ENCODE data around the gene SLC6A13.
"Not testable (repeated sequence)": the region's sequence is repeated elsewhere in the genome, so short reads cannot be mapped to it uniquely, and the experiment has no call there.

Gene SLC6A13
- total RNA-seq = 0.18 to 0.27 (median 0.19) reads per million in 3 experiments

- DNase-seq = no peak
Observed at GRCh38 chr12:262817-263216, at the start of gene SLC6A13. TSS of gene SLC6A13 (minus strand) at chr12:262836. CDS start at chr12:260052, 2,784 bp downstream.

DNA sequence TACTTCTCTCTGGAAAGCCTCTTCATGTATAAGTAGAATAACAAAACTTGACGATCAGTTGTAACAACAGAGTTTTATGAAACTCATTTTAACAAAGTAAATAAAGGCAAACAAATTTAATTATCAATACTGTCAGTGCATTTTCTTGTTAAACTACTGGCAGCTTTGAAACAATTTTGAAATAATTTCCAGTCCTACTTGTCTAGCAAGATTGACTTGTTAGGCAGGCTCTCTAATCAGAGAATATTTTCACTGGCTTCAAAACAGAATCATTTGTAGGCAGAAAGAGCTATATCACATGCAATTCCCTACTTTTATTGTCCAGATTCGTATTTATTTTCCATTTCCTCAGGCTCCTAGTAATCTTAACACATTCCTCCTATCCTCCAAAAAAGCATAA is 45.9 kb upstream of the SLC6A13 start:
- DNase-seq = no peak

DNA sequence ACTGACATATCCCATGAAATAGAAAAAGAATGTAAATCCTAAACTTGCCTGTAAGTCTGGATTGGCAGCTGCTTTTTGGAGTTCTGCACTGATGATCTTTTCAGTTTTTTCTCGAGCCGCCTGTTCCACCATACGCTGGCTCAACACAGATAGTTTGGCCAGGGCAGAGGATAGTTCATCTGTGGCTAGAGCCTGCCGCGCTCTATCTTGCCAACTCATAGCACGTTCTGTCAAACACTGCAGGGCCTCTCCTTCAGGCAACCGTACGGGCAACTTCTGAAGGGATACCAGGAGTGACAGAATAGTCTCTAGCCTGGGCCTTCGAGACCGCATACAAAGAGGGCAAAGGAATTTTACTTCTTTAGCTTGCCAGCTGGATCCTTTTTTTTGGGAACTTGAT is 44.8 kb upstream of the SLC6A13 start:
- no peak for DNase-seq

DNA sequence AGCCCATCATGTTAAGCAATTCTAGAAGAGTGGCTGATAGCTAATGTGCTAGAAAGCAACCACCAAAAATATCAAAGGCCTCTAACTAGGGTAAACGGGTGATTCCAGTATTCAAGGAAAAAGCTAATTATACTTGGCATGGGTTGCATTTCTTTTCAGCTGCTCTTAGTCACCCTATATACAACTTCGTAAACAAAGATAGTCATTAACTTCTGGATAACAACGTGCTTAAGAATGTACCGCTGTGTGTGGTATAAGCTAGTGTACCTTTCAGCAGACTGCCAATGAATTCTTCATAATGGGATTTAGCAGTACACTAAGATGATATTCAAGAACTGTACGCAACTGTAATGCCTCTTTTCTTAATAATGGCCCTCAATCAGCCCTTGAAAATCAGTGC is 42.2 kb upstream of the SLC6A13 start:
- DNase-seq = no peak

- not testable (repeated sequence) for DNase-seq
Observed at GRCh38 chr12:302766-303165, 40.1 kb upstream of the SLC6A13 start.

DNA sequence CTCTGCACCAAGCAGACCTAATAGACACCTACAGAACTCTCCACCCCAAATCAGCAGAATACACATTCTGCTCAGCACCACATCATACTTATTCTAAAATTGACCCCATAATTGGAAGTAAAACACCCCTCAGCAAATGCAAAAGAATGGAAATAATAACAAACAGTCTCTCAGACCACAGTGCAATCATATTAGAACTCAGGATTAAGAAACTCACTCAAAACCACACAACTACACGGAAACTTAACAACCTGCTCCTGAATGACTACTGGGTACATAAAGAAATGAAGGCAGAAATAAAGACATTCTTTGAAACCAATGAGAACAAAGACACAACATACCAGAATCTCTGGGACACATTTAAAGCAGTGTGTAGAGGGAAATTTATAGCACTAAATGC is 37.5 kb upstream of the SLC6A13 start:
- not testable (repeated sequence) for DNase-seq

GRCh38 chr12:299511-299910 is 36.9 kb upstream of the SLC6A13 start:
- DNase-seq = not testable (repeated sequence)

DNA sequence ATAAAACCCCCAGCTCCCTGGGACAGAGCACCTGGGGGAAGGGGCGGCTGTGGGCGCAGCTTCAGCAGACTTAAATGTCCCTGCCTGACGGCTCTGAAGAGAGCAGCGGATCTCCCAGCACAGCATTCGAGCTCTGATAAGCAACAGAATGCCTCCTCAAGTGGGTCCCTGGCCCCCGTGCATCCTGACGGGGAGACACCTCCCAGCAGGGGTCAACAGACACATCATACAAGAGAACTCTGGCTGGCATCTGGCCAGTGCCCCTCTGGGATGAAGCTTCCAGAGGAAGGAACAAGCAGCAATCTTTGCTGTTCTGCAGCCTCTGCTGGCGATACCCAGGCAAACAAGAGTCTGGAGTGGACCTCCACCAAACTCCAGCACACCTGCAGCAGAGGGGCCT is 35.4 kb upstream of the SLC6A13 start:
- not testable (repeated sequence) for DNase-seq

- DNase-seq = no peak
Observed at GRCh38 chr12:295132-295531, 32.5 kb upstream of the SLC6A13 start.

- DNase-seq = no peak
Observed at GRCh38 chr12:293199-293598, 30.6 kb upstream of the SLC6A13 start.

DNA sequence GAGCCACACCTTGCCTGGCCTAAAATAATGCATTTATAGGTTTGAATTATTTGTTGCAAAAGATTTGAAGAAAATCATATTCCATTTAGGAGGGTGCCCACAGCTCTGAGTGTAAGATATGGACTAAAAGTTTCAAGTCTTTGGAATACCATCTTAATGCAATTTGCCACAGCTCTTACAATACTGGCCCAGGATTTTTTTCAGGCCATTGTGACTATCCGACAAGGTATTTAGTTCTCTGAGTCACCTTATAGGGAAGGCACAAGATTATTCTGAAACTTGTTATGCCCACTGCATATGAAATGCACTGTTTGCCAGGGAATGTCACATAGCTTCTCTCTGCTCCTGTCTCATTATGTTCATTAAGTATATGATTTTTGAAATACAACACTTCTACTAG is 29.6 kb upstream of the SLC6A13 start:
- DNase-seq = no peak

- DNase-seq = no peak
Observed at GRCh38 chr12:291153-291723, 28.6 kb upstream of the SLC6A13 start.

DNA sequence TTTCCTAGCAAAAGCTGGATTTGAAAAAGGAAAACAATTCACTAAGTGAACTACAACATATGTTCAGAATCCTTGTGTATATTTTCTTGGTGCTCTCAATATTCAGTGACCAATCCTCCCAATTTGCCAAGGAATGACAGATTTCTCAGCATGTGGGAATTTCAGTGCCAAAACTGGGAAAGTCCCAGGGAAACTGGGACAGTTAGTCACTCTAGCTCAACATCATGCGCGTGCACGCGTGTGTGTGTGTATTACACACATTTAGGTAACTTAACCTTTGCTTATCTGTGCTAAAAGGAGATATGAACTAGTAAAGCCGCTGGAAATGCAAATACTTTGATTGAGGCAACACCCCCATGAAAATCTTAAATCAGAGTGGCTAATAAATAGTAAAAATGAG is 26.1 kb upstream of the SLC6A13 start:
- no peak for DNase-seq

GRCh38 chr12:286531-287300 is 24.1 kb upstream of the SLC6A13 start:
- no peak for DNase-seq

GRCh38 chr12:278046-278445 is 15.4 kb upstream of the SLC6A13 start:
- no peak for DNase-seq

DNA sequence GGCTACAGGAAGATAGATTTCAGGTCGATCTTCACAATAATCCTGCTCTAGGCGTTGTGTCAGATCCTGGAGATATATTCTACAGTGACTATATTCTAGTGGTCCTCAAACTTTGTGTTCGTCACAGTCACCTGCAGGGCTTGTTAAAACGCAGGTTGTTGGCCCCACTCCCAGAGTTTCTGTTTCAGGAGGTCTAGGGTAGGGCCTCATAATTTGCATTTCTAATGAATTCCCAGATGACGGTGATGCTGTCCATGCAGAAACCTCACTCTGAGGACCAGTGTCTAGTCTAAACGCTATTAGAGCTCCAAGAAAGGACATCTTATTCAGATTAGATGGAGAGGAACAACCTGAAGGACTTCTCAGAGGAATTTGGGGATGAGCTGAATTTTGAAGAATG is 13.2 kb upstream of the SLC6A13 start:
- no peak for DNase-seq

GRCh38 chr12:273382-273781 is 10.7 kb upstream of the SLC6A13 start:
- DNase-seq = no peak

DNA sequence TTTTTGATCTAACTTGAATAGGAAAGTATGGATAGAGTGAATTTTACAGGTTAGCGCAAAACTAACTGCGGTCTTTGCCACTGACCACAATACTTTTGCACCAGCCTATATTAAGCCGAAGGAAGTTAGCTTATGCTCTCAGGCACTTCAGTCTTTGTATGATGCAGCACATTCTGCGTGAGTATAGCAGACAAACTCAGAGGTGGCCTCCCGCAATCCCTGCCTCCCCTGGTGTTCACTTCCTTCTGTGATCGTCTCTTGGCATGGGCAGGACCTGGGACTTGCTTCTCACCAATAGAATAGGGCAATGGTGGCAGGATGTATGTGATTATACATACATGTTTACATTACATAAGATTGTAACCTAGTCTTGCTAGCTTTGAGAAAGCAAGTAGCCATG is 10.3 kb upstream of the SLC6A13 start:
- DNase-seq = no peak

GRCh38 chr12:271161-271560 is 8.5 kb upstream of the SLC6A13 start:
- no peak for DNase-seq

GRCh38 chr12:269191-269590 is 6.6 kb upstream of the SLC6A13 start:
- no peak for DNase-seq

GRCh38 chr12:268483-268840 is 5.8 kb upstream of the SLC6A13 start:
- no peak for DNase-seq

- no peak for DNase-seq
Observed at GRCh38 chr12:267581-268482, 5.2 kb upstream of the SLC6A13 start.

DNA sequence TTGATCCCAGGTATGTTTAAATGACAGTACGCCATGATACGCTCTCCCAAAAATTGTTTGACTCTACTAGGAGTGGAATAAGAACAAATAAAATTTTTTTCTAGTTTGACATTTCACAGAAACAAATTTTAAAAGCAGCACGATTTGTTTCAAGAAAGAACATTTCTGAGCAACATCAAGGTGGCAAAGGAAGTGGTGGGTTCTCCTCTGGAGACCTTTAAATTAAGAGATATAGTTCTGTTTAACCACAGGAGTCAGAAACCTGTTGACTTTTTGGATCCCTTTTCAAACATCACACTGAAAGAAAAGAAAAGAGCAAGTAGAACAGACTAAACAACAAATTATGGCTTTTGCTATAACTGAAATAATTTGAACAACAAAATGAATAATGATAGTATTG is 2.5 kb upstream of the SLC6A13 start:
- DNase-seq = no peak

DNA sequence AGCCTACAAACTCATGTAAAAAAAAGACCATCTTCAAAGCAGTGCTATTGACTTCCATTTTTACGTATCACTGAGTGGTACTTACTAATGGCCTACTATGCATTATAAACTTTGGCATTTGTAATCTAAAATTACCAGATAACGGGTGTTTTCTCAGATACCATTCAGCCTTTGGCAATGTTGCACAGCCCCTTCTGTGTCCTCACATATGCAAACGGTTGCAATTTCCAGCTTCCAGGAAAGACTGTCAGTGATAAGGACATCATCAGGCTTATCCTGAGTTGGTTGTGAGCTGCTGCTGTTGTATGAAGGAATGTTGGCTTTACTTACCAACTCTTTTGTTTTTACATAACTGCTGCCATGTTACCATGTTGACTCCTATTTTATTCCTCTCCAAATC is 1.6 kb upstream of the SLC6A13 start:
- DNase-seq = no peak

Data from central memory CD4-positive, alpha-beta T cell (primary cell).